Thyroid gland (tissue), 4 donors: ENCODE results near the gene SH3RF3.

Experiments used
- CTCF ChIP-seq, 6 experiments: fragments of 200-600 bp in 3 of 6; fragments of 450-650 bp in 3 of 6; sonication (generic) in 3 of 6; IDR thresholded peaks; one replicate each; pipeline ENCODE4 v1.5.1; 2016 to 2019; ENCODE audit warnings: antibody characterized with exemption in 6 of 6, mild to moderate bottlenecking in 2 of 6, inconsistent platforms in 1 of 6, moderate library complexity in 1 of 6
- POLR2A ChIP-seq, 2 donors: fragments of 450-650 bp; IDR thresholded peaks; one replicate each; pipeline ENCODE4 v1.6.1; 2017; ENCODE audit warnings: antibody characterized with exemption in 2 of 2, mild to moderate bottlenecking in 2 of 2, moderate library complexity in 1 of 2

GRCh38 chr2:109282360-109282759, 153.4 kb downstream of the SH3RF3 start:
- TF ChIP-seq CTCF (IDR thresholded peaks at IDR 0.05) = no peak
- no peak for TF ChIP-seq POLR2A (IDR thresholded peaks at IDR 0.05)
